ENCODE results near the gene ANKS6. TPM values are rescaled to one million over a fixed set of nuclear protein-coding genes. Genes with fewer than 3 reads are reported as not detected.

The ANKS6 gene
- polyA plus RNA-seq, 1 donor from 2014 or later, result 16.6 TPM

DNA sequence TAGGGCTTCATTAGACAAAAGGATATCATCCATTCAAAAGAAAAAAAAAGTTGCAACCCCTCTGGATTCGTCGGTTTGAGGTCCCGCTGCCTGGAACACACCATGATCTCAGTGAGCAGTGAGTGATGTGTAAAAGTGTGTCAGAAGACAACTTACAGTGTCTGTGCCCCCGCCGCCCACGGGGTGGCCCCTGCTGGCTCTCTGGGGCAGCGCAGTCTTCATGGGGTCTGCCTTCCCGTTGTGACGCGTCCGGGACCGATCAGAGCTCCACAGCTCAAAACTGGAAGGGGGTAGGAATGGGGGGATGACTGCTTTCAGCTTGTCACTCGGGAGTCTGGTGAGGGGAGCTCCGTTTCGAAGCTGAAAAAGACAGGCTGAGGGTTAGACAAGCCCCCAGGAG is 22.6 kb downstream of the ANKS6 start:
- TF ChIP-seq MXI1 (conservative IDR thresholded peaks at IDR 0.05; ENCODE audit: poor library complexity, severe bottlenecking), result no peak
- TF ChIP-seq CTCF (IDR thresholded peaks at IDR 0.05; ENCODE audit: poor library complexity, severe bottlenecking), result no peak
- TF ChIP-seq TAF1 (IDR thresholded peaks at IDR 0.05; ENCODE audit: low read depth), result no peak
- no peak for TF ChIP-seq POLR2AphosphoS5 (IDR thresholded peaks at IDR 0.05)
- Histone ChIP-seq H3K79me2 (replicated peaks; ENCODE audit: insufficient read depth, low read length) (no peaks in the 10 kb centered on the region), H3K36me3 (ENCODE audit: insufficient read depth, low read length) (no peaks in the 10 kb centered on the region)

GRCh38 chr9:98772364-98773155 is 23.8 kb downstream of the ANKS6 start:
- Histone ChIP-seq H3K36me3 (ENCODE audit: insufficient read depth, low read length) (no peaks in the 10 kb centered on the region), H3K9me3 (ENCODE audit: low read length) (no peaks in the 10 kb centered on the region), H3K27ac (ENCODE audit: low read length) (no peak overlapping the region), H2AFZ (ENCODE audit: low read depth, low read length) (no peak overlapping the region), H3F3A (ENCODE audit: insufficient read depth, low read length, poor library complexity, severe bottlenecking) (no peaks in the 10 kb centered on the region), H3K27me3 (ENCODE audit: insufficient read depth, low read depth, low read length) (no peaks in the 10 kb centered on the region), H3K4me2 (ENCODE audit: low read length) (no peak overlapping the region), H3K4me3 (ENCODE audit: low read length) (no peak overlapping the region), H3K9me2 (ENCODE audit: insufficient read depth, low read length) (no peaks in the 10 kb centered on the region), H4K20me1 (ENCODE audit: insufficient read depth) (no peaks in the 10 kb centered on the region), H3K79me2 (replicated peaks; ENCODE audit: insufficient read depth, low read length) (no peaks in the 10 kb centered on the region), H3K9ac (ENCODE audit: low read length) (no peak overlapping the region)
- TF ChIP-seq EZH2 (IDR thresholded peaks at IDR 0.05; ENCODE audit: borderline replicate concordance, insufficient read depth, low read length, poor library complexity, severe bottlenecking), result no peak
- TF ChIP-seq CTCF (IDR thresholded peaks at IDR 0.05; ENCODE audit: poor library complexity, severe bottlenecking), result no peak
- no peak for TF ChIP-seq TAF1 (IDR thresholded peaks at IDR 0.05; ENCODE audit: low read depth)
- no peak for TF ChIP-seq MXI1 (conservative IDR thresholded peaks at IDR 0.05; ENCODE audit: poor library complexity, severe bottlenecking)
- no peak for TF ChIP-seq SMC3 (conservative IDR thresholded peaks at IDR 0.05; ENCODE audit: poor library complexity)
- no peak for TF ChIP-seq REST (IDR thresholded peaks at IDR 0.05; ENCODE audit: borderline replicate concordance)

More for the DNA sequence above, 22.6 kb downstream of the ANKS6 start:
- Histone ChIP-seq H3K27ac (ENCODE audit: low read length) (no peak overlapping the region), H3K27me3 (ENCODE audit: insufficient read depth, low read depth, low read length) (no peaks in the 10 kb centered on the region), H3F3A (ENCODE audit: insufficient read depth, low read length, poor library complexity, severe bottlenecking) (no peaks in the 10 kb centered on the region), H3K4me2 (ENCODE audit: low read length) (no peak overlapping the region), H3K9me2 (ENCODE audit: insufficient read depth, low read length) (no peaks in the 10 kb centered on the region), H3K9ac (ENCODE audit: low read length) (no peak overlapping the region), H4K20me1 (ENCODE audit: insufficient read depth) (no peaks in the 10 kb centered on the region), H3K9me3 (ENCODE audit: low read length) (no peaks in the 10 kb centered on the region), H3K4me3 (ENCODE audit: low read length) (no peak overlapping the region), H2AFZ (ENCODE audit: low read depth, low read length) (no peak overlapping the region)

All from neural cell (in vitro differentiated cells).